ENCODE measurements around the gene ABLIM3. TPM values are rescaled to one million over a fixed set of nuclear protein-coding genes. Genes with fewer than 3 reads are reported as not detected.
A peak's percentile ranks its signal among the peaks of the same experiment; 100 is the strongest.

Gene ABLIM3
- total and polyA plus RNA-seq, 9 of the 15 experiments (the other 6 are each of a cell fraction or from before 2014, with no cell fraction given) = 0.03 to 0.38 (median 0.11) TPM

- intact Hi-C loops (cut with micrococcal nuclease) (loop anchor here (1.0 to 5.0 kb wide), 5 partner anchors 87 to 420 kb away; no protein-coding TSS in a partner anchor), in situ Hi-C loops (cut with MboI) (loop anchor here (25.0 kb wide), 1 partner anchor 420 kb away; the partner anchor contains the start of gene CSNK1A1)
- no peak overlapping the region for H3K27ac ChIP-seq (ENCODE audit: extremely low read depth, low read depth, low read length)
- CTCF ChIA-PET (ENCODE audit: low intra/inter-chr PET ratio) = interaction anchor here (2.0 kb wide), 1 partner anchor 127 kb away, joined by 10 read pairs; no protein-coding TSS in a partner anchor
- peak; percentile 40 for ATAC-seq
- BruUV-seq (replicated peaks) = no TSS peak
- no peaks in the 10 kb centered on the region for H3K9me3 ChIP-seq (replicated peaks; ENCODE audit: control insufficient read depth, insufficient read depth, low read depth, low read length)
- peak overlapping the region; percentile 81; the same call in 1 of the 2 replicates for H2AFZ ChIP-seq (ENCODE audit: low read depth, low read length)
- no peaks in the 10 kb centered on the region for H3K36me3 ChIP-seq (ENCODE audit: control insufficient read depth, insufficient read depth, low read length)
- POLR2A ChIA-PET = interaction anchor here (0.5 to 0.9 kb wide), 4 partner anchors 19 to 342 kb away, joined by 3 to 4 read pairs (median 4); no protein-coding TSS in a partner anchor
- H3K27me3 ChIP-seq (ENCODE audit: control insufficient read depth in 2 of 2, insufficient read depth in 2 of 2, low read length in 2 of 2) = peaks cover 2 to 16% of the 10 kb centered on the region in 2 experiments; a peak in 2 of 5 replicates
- H3K9ac ChIP-seq (ENCODE audit: insufficient read depth in 1 of 2, low read depth in 2 of 2, low read length in 2 of 2) = peak overlapping the region in 1 of 2 experiments; percentile 31; a peak in 2 of 4 replicates
- peak overlapping the region; percentile 71 for H3K4me2 ChIP-seq (ENCODE audit: insufficient read depth, low read length)
- H3K4me1 ChIP-seq (replicated peaks in 1 of 2; ENCODE audit: control insufficient read depth in 2 of 2, insufficient read depth in 2 of 2, low read length in 2 of 2) = peaks cover 0 to 11% of the 10 kb centered on the region in 2 experiments; a peak in 2 of 5 replicates
- 27% methylated on average over 19 of the region's 20 CpGs for WGBS (ENCODE audit: insufficient coverage, low coverage, missing lambda C conversion rate)
- H4K20me1 ChIP-seq (replicated peaks; ENCODE audit: control insufficient read depth, insufficient read depth, low read length) = no peaks in the 10 kb centered on the region
- FAIRE-seq = no peak
- no peaks in the 10 kb centered on the region for H3K79me2 ChIP-seq (ENCODE audit: control insufficient read depth, insufficient read depth, low read length)
- DNase-seq (ENCODE audit: extremely low read depth in 1 of 4, low spot score in 3 of 4) = no peak
- no peaks in the 10 kb centered on the region for H3K9me1 ChIP-seq (ENCODE audit: control insufficient read depth, insufficient read depth, low read length)
- H3K4me3 ChIP-seq = peak overlapping the region; percentile 45
- TF ChIP-seq E2F3 (CRISPR knock-in tag; IDR thresholded peaks at IDR 0.05) = no peak
- peak; percentile 20 to 31; a peak in 2 of 4 replicates for TF ChIP-seq NRF1 (conservative IDR thresholded peaks at IDR 0.05 in 1 of 2, IDR thresholded peaks at IDR 0.05 in 1 of 2)
- TF ChIP-seq RFX1 (IDR thresholded peaks at IDR 0.05) = peak; percentile 58
Measured at GRCh38 chr5:149141957-149142851, 911 bp downstream of the ABLIM3 start.

Data from K562 (cell line).